GM20431 (cell line): Measurements from ENCODE around the gene BCL6B.

Experiments
- in situ Hi-C: fragments of 300-500 bp; cut with MseI, MboI; formaldehyde crosslinking; loops from one replicate; pipeline ENCODE4 v1.15.0; 2020; ENCODE audit warnings: low sequenced_read_pairs; ENCODE audit not compliant: unreplicated experiment

The BCL6B gene

DNA sequence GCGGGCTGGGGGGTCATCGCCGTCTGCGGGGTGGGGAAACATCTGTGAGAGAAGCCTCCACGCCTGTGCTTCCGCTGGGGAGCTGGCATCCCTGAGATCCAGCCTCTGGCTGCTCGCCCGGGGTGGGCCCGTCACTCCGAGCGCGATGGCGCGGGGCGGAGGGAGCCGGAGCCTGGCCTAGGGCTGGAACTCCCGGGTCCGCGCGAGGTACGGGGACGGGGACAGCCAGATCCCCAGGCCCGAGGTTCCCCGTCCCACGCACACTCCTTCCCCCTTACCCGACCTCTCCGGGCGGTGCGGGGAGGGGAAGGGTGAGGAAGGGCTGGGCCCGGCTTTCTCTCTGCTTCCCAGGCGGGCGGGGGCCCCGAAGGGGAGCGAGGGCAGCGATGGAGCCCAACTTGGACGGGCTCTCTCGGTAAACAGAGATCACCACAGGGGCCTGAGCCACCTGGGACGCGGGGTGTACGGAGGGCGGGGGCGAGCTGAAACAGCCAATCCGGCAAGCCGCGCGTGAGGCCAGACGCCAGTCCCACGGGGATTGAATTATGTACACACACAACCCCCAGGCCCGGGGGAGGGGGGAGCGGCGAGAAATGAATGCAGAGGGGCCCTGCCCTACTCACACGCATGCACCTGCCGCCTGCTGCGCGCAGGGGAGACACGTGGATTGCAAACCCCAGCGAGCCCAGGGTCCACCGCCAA is 20.8 kb downstream of the BCL6B start, which contains the start of gene SLC16A11:
Gene SLC16A11, minus strand, starts transcription at position 596 of the 702 bp plus-strand sequence. Its CDS starts 579 bp downstream, at position 17.
- in situ Hi-C loops = loop anchor here (25.0 kb wide), 1 partner anchor 544 kb away; the partner anchor contains the start of genes CD68, MPDU1 and SOX15

- in situ Hi-C loops = loop anchor here (25.0 kb wide), 1 partner anchor 542 kb away; the partner anchor contains the start of genes CD68, MPDU1 and SOX15
Measured at GRCh38 chr17:7045492-7046126, 22.8 kb downstream of the BCL6B start.

GRCh38 chr17:7046127-7046724 is 23.4 kb downstream of the BCL6B start:
- in situ Hi-C loops = loop anchor here (25.0 kb wide), 1 partner anchor 541 kb away; the partner anchor contains the start of genes CD68, MPDU1 and SOX15

GRCh38 chr17:7046725-7047397 is 24.0 kb downstream of the BCL6B start:
- in situ Hi-C loops = loop anchor here (25.0 kb wide), 1 partner anchor 540 kb away; the partner anchor contains the start of genes CD68, MPDU1 and SOX15

DNA sequence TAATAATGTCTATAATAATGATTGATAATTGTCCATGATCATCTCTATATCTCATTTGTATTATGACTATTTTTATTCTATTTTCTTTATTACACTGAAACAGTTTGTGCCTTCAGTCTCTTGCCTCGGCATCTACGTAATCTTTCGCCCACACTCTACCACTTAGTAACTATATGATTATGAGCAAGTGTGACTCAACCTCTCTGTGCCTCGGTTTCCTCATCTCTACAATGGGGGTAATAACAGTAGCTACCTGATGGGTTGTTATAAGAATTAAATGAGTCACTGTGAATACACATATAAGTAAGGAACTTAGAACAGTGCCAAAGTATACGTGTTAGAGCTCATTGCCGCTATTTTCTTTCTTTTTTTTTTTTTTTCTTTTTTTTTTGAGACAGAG is 24.7 kb downstream of the BCL6B start:
- in situ Hi-C loops = loop anchor here (25.0 kb wide), 1 partner anchor 540 kb away; the partner anchor contains the start of genes CD68, MPDU1 and SOX15

DNA sequence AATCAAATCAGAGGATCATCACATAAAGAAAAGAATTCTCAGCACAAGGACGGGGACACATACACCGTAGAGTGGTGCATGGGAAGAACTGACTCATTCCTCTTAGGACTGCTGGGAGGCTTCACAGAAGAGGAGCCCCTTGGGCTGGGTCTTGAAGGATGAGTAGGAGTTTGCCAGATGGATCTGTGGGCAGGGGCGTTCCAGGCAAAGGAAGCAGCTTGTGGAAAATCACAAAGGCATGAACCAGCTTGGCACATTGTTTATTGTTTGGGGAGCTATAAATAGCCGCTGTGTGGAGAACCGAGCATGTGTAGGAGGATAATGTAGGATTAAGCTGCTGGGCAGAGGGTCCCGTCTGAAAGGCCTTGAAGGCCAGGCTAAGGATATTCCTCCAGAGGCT is 26.1 kb downstream of the BCL6B start:
- in situ Hi-C loops = loop anchor here (25.0 kb wide), 1 partner anchor 538 kb away; the partner anchor contains the start of genes CD68, MPDU1 and SOX15

- in situ Hi-C loops = loop anchor here (5.0 to 25.0 kb wide), 2 partner anchors 87 to 237 kb away; partner anchors contain the start of genes SLC2A4 and YBX2
Measured at GRCh38 chr17:7050583-7050982, 27.7 kb downstream of the BCL6B start.

DNA sequence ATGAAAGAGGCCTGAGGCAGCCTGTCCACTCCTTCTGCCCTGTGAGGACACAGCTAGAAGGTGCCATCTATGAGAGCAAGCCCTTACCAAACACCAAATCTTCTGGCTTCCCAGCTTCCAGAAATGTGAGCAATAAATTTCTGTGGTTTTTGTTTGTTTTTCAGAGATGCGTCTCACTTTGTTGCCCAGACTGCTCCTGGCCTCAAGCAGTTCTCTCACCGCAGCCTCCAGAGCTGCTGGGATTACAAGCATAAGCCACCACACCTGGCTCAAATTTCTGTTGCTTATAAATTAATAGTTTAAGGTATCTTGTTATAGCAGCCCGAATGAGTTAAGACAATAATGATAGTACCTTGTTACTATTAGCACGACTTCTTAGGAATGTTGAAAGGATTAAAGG is 33.5 kb downstream of the BCL6B start:
- in situ Hi-C loops = loop anchor here (25.0 kb wide), 1 partner anchor 231 kb away; the partner anchor contains the start of genes SLC2A4 and YBX2

- in situ Hi-C loops = loop anchor here (25.0 kb wide), 1 partner anchor 228 kb away; the partner anchor contains the start of genes SLC2A4 and YBX2
Measured at GRCh38 chr17:7058831-7059447, 36.1 kb downstream of the BCL6B start.

GRCh38 chr17:7060165-7060891 is 37.5 kb downstream of the BCL6B start:
- in situ Hi-C loops = loop anchor here (25.0 kb wide), 1 partner anchor 227 kb away; the partner anchor contains the start of genes SLC2A4 and YBX2

GRCh38 chr17:7063518-7064094 is 40.8 kb downstream of the BCL6B start:
- in situ Hi-C loops = loop anchor here (25.0 kb wide), 1 partner anchor 224 kb away; the partner anchor contains the start of genes SLC2A4 and YBX2

DNA sequence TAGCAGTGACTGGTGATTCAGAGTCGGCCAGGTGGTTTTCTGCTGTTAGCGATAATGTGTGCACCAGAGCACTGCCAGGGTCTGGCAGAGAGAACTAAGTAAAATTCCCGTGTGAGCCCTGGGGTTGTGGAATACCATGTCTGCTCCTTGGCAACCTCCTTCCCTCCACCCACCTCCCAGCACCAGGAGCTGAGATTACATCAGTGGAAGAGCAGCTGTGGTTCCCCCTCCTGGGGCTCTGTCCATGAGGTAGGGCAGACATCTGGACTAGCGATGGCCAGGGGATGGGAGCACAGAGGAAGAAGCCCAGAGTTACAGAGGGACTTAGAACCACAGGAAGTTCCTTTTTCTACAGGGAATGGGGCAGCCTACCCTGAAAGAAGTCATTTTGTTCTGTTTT is 41.4 kb downstream of the BCL6B start:
- in situ Hi-C loops = loop anchor here (25.0 kb wide), 1 partner anchor 223 kb away; the partner anchor contains the start of genes SLC2A4 and YBX2

GRCh38 chr17:7067198-7067597 is 44.3 kb downstream of the BCL6B start:
- in situ Hi-C loops = loop anchor here (25.0 kb wide), 1 partner anchor 220 kb away; the partner anchor contains the start of genes SLC2A4 and YBX2

- in situ Hi-C loops = loop anchor here (25.0 kb wide), 1 partner anchor 219 kb away; the partner anchor contains the start of genes SLC2A4 and YBX2
Measured at GRCh38 chr17:7068268-7068667, 45.4 kb downstream of the BCL6B start.

DNA sequence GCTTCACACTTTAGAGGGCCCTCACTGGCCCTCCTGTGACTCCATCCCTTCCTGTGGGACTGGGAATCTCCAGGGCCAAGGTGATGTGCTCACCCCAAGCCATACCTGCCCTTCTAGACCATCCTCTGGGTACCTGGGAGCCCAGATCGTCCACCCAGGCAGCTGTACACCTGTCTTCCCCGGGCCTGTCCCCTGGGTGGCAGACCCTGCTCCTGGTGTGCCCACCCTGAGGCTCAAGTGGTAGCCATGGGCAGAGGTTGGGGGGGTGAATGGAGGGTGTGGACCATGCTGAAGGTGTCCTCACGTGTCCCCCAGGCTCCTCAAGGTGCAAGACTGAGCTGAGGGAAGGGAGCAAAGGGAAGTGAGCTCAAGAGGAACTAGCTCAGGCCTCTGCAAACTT is 47.9 kb downstream of the BCL6B start:
- in situ Hi-C loops = loop anchor here (25.0 kb wide), 1 partner anchor 217 kb away; the partner anchor contains the start of genes SLC2A4 and YBX2

DNA sequence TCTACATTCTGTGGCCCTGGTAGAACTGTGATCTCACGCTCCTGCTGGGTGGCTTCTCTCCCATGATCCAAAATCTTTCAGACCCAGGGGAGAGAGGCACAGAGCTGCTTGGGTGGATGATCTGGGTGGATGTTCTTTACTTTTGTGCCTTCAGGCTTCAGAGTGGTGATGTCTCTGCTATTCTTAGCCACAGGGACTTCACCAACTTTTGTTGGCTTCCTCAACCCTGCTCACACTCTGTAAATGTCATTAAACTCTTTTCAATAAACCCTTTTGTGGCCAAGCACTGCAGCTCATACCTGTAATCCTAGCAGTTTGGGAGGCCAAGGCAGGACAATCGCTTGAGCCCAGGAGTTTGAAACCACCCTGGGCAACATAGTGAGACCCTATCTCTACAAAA is 49.6 kb downstream of the BCL6B start:
- in situ Hi-C loops = loop anchor here (25.0 kb wide), 1 partner anchor 215 kb away; the partner anchor contains the start of genes SLC2A4 and YBX2

DNA sequence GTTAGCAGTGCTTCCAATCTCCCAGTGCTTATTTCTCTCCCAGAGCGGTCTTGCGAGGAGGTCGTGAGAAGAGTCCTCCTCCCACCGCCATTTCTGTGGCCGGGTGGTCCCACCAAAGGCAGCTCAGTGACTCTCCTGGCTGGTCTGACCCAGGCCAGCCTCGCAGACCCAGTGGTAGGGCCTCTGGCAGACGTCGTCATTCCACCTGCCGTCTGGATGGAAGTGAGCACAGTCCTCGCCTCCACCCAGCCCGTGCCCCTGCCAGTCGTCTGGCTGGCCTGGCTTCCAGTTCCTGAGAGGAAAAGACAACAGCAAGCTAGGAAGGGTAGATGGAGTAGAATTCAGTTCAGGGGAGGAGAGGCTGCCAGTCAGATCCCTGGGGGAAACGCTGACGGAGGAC is 52.1 kb downstream of the BCL6B start:
- in situ Hi-C loops = loop anchor here (25.0 kb wide), 1 partner anchor 212 kb away; the partner anchor contains the start of genes SLC2A4 and YBX2
